IMR-90 (cell line): ENCODE data around the gene MAP3K5. TPM values are rescaled to one million over a fixed set of nuclear protein-coding genes. Genes with fewer than 3 reads are reported as not detected.

ENCODE experiments used
- ATAC-seq: fragments of 200-7000 bp; cut with Tn5 transposase; 2 replicates; pipeline ENCODE4 v1.9.1; 2020; ENCODE audit warnings: low read depth, mild to moderate bottlenecking, moderate library complexity
- BruUV-seq: library from RNA; stranded (reverse); fragments of 400-500 nt; replicated peaks from 2 replicates; lab custom pipeline; 2021; lab: Mats Ljungman, UMichigan
- CTCF ChIA-PET: fragments of 300-600 bp; formaldehyde crosslinking; extraction: SDS; loops from one replicate; lab custom pipeline; 2021; ENCODE audit warnings: antibody characterized with exemption; lab: Yijun Ruan, JAX
- POLR2A ChIA-PET: fragments of 300-600 bp; sonication (Branson Sonifier 250); formaldehyde crosslinking; loops from one replicate; lab custom pipeline; 2022; ENCODE audit warnings: antibody characterized with exemption; ENCODE audit not compliant: unreplicated experiment; lab: Charles Lee
- DNase-seq: peaks from one replicate; pipeline ENCODE4 v3.0.0; 2013
- H2AFZ ChIP-seq: replicated peaks from 2 replicates; pipeline ENCODE3; 2013; ENCODE audit warnings: low read length, mild to moderate bottlenecking; ENCODE audit not compliant: poor library complexity
- H2AK5ac ChIP-seq: 2 replicates; pipeline ENCODE4 v1.6.1; 2013; ENCODE audit warnings: low read depth, low read length, inconsistent platforms
- H2AK9ac ChIP-seq: replicated peaks from 2 replicates; pipeline ENCODE3; 2013; ENCODE audit warnings: mild to moderate bottlenecking, low read depth, low read length, moderate library complexity; ENCODE audit not compliant: poor library complexity
- H2BK120ac ChIP-seq: 2 replicates; pipeline ENCODE4 v1.6.1; 2013; ENCODE audit warnings: low read depth, low read length, inconsistent platforms
- H2BK15ac ChIP-seq: 3 replicates; pipeline ENCODE4 v1.6.1; 2013; ENCODE audit warnings: low read depth, low read length, inconsistent platforms
- H2BK20ac ChIP-seq: 2 replicates; pipeline ENCODE4 v1.6.1; 2013; ENCODE audit warnings: low read depth, mild to moderate bottlenecking, inconsistent platforms, low read length, moderate library complexity
- H2BK5ac ChIP-seq: 2 replicates; pipeline ENCODE4 v1.6.1; 2013; ENCODE audit warnings: mild to moderate bottlenecking, low read depth, low read length, inconsistent platforms; ENCODE audit not compliant: poor library complexity, severe bottlenecking
- H3K14ac ChIP-seq: replicated peaks from 2 replicates; pipeline ENCODE4 v1.6.1; 2013; ENCODE audit warnings: low read depth, low read length, inconsistent platforms
- H3K18ac ChIP-seq: 2 replicates; pipeline ENCODE4 v1.6.1; 2013; ENCODE audit warnings: low read depth, low read length, control low read depth
- H3K23ac ChIP-seq: 2 replicates; pipeline ENCODE4 v1.6.1; 2013; ENCODE audit warnings: low read depth, low read length, inconsistent platforms
- H3K27ac ChIP-seq: 2 replicates; pipeline ENCODE4 v1.5.1; 2013; ENCODE audit warnings: mild to moderate bottlenecking, control low read depth, low read length; ENCODE audit not compliant: insufficient read depth
- H3K27me3 ChIP-seq: 2 replicates; pipeline ENCODE4 v1.6.1; 2013; ENCODE audit warnings: low read length; ENCODE audit not compliant: control insufficient read depth, insufficient read depth
- H3K36me3 ChIP-seq: 2 replicates; pipeline ENCODE4 v1.6.1; 2013; ENCODE audit warnings: low read length, mixed read lengths; ENCODE audit not compliant: control insufficient read depth, insufficient read depth
- H3K4ac ChIP-seq: 2 replicates; pipeline ENCODE4 v1.6.1; 2013; ENCODE audit warnings: low read depth, low read length, inconsistent platforms
- H3K4me1 ChIP-seq: 2 replicates; pipeline ENCODE4 v1.6.1; 2013; ENCODE audit warnings: low read length, mixed read lengths; ENCODE audit not compliant: control insufficient read depth, insufficient read depth
- H3K4me2 ChIP-seq: 2 replicates; pipeline ENCODE4 v1.6.1; 2013; ENCODE audit warnings: low read depth, mild to moderate bottlenecking, control low read depth, low read length, moderate library complexity
- H3K4me3 ChIP-seq: 2 replicates; pipeline ENCODE4 v1.5.1; 2013; ENCODE audit warnings: low read depth, mild to moderate bottlenecking, control low read depth, low read length, moderate library complexity; ENCODE audit not compliant: insufficient read depth
- H3K56ac ChIP-seq: 2 replicates; pipeline ENCODE4 v1.6.1; 2013; ENCODE audit warnings: low read length, inconsistent platforms; ENCODE audit not compliant: insufficient read depth; ENCODE audit errors: extremely low read depth
- H3K79me1 ChIP-seq, 2 experiments: 2 replicates each; pipeline ENCODE4 v1.6.1; 2013; ENCODE audit warnings: low read length in 2 of 2, inconsistent platforms in 1 of 2, low read depth in 1 of 2
- H3K9ac ChIP-seq: 2 replicates; pipeline ENCODE4 v1.6.1; 2013; ENCODE audit warnings: low read depth, low read length, control low read depth
- H3K9me1 ChIP-seq: 2 replicates; pipeline ENCODE4 v1.6.1; 2013; ENCODE audit warnings: low read length, inconsistent platforms; ENCODE audit not compliant: insufficient read depth
- H3K9me3 ChIP-seq: 2 replicates; pipeline ENCODE4 v1.6.1; 2013; ENCODE audit warnings: low read length; ENCODE audit not compliant: control insufficient read depth, insufficient read depth
- H4K20me1 ChIP-seq: 2 replicates; pipeline ENCODE4 v1.6.1; 2013; ENCODE audit warnings: low read length, inconsistent platforms; ENCODE audit not compliant: insufficient read depth
- H4K5ac ChIP-seq: 2 replicates; pipeline ENCODE4 v1.6.1; 2013; ENCODE audit warnings: mild to moderate bottlenecking, low read depth, low read length, control low read depth
- H4K8ac ChIP-seq, 2 experiments: 2 replicates each; pipeline ENCODE4 v1.6.1; 2013; ENCODE audit warnings: low read depth in 2 of 2, low read length in 2 of 2, control low read depth in 1 of 2, inconsistent platforms in 1 of 2
- H4K91ac ChIP-seq: 2 replicates; pipeline ENCODE4 v1.6.1; 2013; ENCODE audit warnings: low read depth, low read length, inconsistent platforms; ENCODE audit not compliant: insufficient read depth
- BHLHE40 ChIP-seq: fragments of 150-350 bp; IDR thresholded peaks from 2 replicates; pipeline ENCODE4 v1.6.1; 2016; ENCODE audit warnings: mild to moderate bottlenecking, low read depth, low read length
- CEBPB ChIP-seq: IDR thresholded peaks from 2 replicates; pipeline ENCODE4 v1.6.1; 2012; ENCODE audit warnings: low read depth, low read length, improper control_type of control experiment
- CHD1 ChIP-seq: IDR thresholded peaks from 2 replicates; pipeline ENCODE4 v1.6.1; 2012; ENCODE audit warnings: low read depth, low read length, improper control_type of control experiment
- CTCF ChIP-seq: conservative IDR thresholded peaks from 2 replicates; pipeline ENCODE4 v1.5.1; 2012; ENCODE audit warnings: mild to moderate bottlenecking, low read depth, low read length, improper control_type of control experiment
- FOS ChIP-seq: fragments of 150-350 bp; IDR thresholded peaks from 2 replicates; pipeline ENCODE4 v1.6.1; 2016; ENCODE audit warnings: low read depth, low read length
- MAFK ChIP-seq: IDR thresholded peaks from 2 replicates; pipeline ENCODE4 v1.6.1; 2012; ENCODE audit warnings: low read depth, low read length, improper control_type of control experiment
- MAZ ChIP-seq: IDR thresholded peaks from 2 replicates; pipeline ENCODE4 v1.6.1; 2012; ENCODE audit warnings: low read depth, mild to moderate bottlenecking, low read length, improper control_type of control experiment, moderate library complexity, borderline replicate concordance
- MXI1 ChIP-seq: IDR thresholded peaks from 2 replicates; pipeline ENCODE4 v1.6.1; 2012; ENCODE audit warnings: low read depth, mild to moderate bottlenecking, low read length, moderate library complexity, borderline replicate concordance
- POLR2A ChIP-seq: IDR thresholded peaks from 2 replicates; pipeline ENCODE4 v1.6.1; 2012; ENCODE audit warnings: mild to moderate bottlenecking, low read depth, low read length
- RAD21 ChIP-seq: IDR thresholded peaks from 2 replicates; pipeline ENCODE4 v1.6.1; 2012; ENCODE audit warnings: low read length, improper control_type of control experiment
- RCOR1 ChIP-seq: IDR thresholded peaks from 2 replicates; pipeline ENCODE4 v1.6.1; 2012; ENCODE audit warnings: mild to moderate bottlenecking, low read length, improper control_type of control experiment; ENCODE audit not compliant: insufficient replicate concordance
- RFX5 ChIP-seq: IDR thresholded peaks from 2 replicates; pipeline ENCODE4 v1.8.0; 2012; ENCODE audit warnings: low read depth, mild to moderate bottlenecking, low read length, moderate library complexity
- WGBS, 2 experiments: methylation state at CpG; one replicate each; pipeline versions ENCODE4 v1.1.5 to v1.1.7; 2013; ENCODE audit warnings: missing lambda C conversion rate in 2 of 2; ENCODE audit not compliant: insufficient read length in 1 of 2; ENCODE audit errors: extremely low coverage in 2 of 2; 5-methylcytosine and 5-hydroxymethylcytosine counted together
- dilution Hi-C: fragments of 300-500 bp; cut with HindIII; formaldehyde crosslinking; loops from one replicate; pipeline ENCODE4 v1.14.3; 2018; ENCODE audit warnings: low sequenced_read_pairs; ENCODE audit not compliant: unreplicated experiment
- in situ Hi-C: fragments of 300-500 bp; cut with MboI; formaldehyde crosslinking; loops from 3 replicates; pipeline ENCODE4 v1.14.3; 2019; ENCODE audit warnings: low sequenced_read_pairs, inconsistent platforms, mixed read lengths
- intact Hi-C: fragments of 100-400 bp; cut with micrococcal nuclease; formaldehyde crosslinking; loops from 2 replicates; pipeline ENCODE4 v1.10.0; 2022
- polyA plus RNA-seq, 3 experiments: library from polyadenylated mRNA; depleted of rRNA; stranded (reverse); fragments of >200 nt; gene quantifications; 2 replicates each; pipeline ENCODE4 v1.2.3, GENCODE V29; 2012; ENCODE audit warnings: low replicate concordance in 1 of 3
- total RNA-seq: library from RNA; depleted of rRNA; stranded (reverse); fragments of >200 nt; gene quantifications from 2 replicates; pipeline ENCODE4 v1.2.3, GENCODE V29; 2012

The MAP3K5 gene
- total and polyA plus RNA-seq, 2 of the 4 experiments (the other 2 are of a cell fraction) = 5.4 to 17.6 TPM

DNA sequence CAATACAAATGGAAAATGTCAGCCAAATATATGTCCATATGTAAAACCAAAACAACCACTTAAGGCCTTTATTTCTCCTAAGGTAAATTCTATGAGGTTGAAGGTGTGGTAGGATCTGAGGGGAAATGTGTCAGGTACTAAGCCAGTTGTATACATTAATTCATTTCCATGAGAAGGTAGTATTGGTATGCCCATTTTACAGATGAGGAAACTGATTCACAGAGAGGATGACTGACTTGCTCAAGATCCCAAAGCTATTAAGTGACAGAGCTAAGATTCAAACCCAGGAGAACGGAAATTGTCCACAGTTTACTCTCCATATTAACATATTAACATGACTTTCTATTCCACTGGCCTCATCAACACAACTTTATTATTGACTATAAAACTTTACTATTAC lies 177.9 kb downstream of the MAP3K5 start:
- ChIA-PET CTCF (no interaction called here), POLR2A (no interaction called here)
- no peaks in the 10 kb centered on the region for H3K27me3 ChIP-seq

More for the DNA sequence above, 177.9 kb downstream of the MAP3K5 start:
- Histone ChIP-seq H2BK20ac (0 out of 2 replicates have a peak overlapping the region, but pooled peaks have one; percentile 42), H3K9me1 (peaks cover 6% of the 10 kb centered on the region; the same call in 1 of the 2 replicates), H3K9me3 (no peaks in the 10 kb centered on the region), H3K4ac (0 out of 2 replicates have a peak overlapping the region, but pooled peaks have one; percentile 9), H3K56ac (no peak overlapping the region), H2AK9ac (no peak overlapping the region), H2BK15ac (peak overlapping the region; percentile 63; the same call in 1 of the 3 replicates), H3K14ac (no peak overlapping the region), H3K18ac (no peak overlapping the region), H2BK5ac (no peak overlapping the region), H3K36me3 (peaks cover 4% of the 10 kb centered on the region; the same call in 1 of the 2 replicates), H3K4me2 (no peak overlapping the region), H2AK5ac (no peak overlapping the region), H4K91ac (no peak overlapping the region), H2AFZ (no peak overlapping the region), H4K5ac (no peak overlapping the region), H3K79me1 (peaks cover 0 to 19% of the 10 kb centered on the region in 2 experiments; a peak in 3 of 4 replicates), H4K8ac (no peak overlapping the region), H2BK120ac (no peak overlapping the region), H3K4me1 (peaks cover 10% of the 10 kb centered on the region), H3K4me3 (no peak overlapping the region), H3K23ac (no peak overlapping the region), H3K9ac (no peak overlapping the region), H4K20me1 (no peaks in the 10 kb centered on the region), H3K27ac (no peak overlapping the region)
- intact Hi-C loops (no loop called here), dilution Hi-C loops (no loop called here), in situ Hi-C loops (no loop called here)
- no peak for TF ChIP-seq RFX5
- no peak for TF ChIP-seq POLR2A
- no peak for TF ChIP-seq MAZ
- no peak for TF ChIP-seq CHD1
- no peak for TF ChIP-seq FOS
- no peak for TF ChIP-seq RCOR1
- TF ChIP-seq MAFK = no peak
- TF ChIP-seq CTCF = no peak
- no peak for TF ChIP-seq BHLHE40
- TF ChIP-seq RAD21 = no peak
- TF ChIP-seq CEBPB = no peak
- no peak for TF ChIP-seq MXI1
- DNase-seq = no peak
- ATAC-seq = no peak
- no CpG with 5 or more reads among the region's 1 CpG for WGBS, 2 experiments
- BruUV-seq = no TSS peak
